ENCODE measurements around the gene ENAM. TPM values are rescaled to one million over a fixed set of nuclear protein-coding genes. Genes with fewer than 3 reads are reported as not detected.

The ENAM gene
- total and polyA plus RNA-seq, 9 donors, result 0.01 to 1.0 (median 0.42) TPM; not detected in 5

- intact Hi-C loops (cut with DNase I), result no loop called here
- Histone ChIP-seq H3K4me1 (ENCODE audit: insufficient read depth) (no peaks in the 10 kb centered on the region), H3K4me3 (no peak overlapping the region), H3K36me3 (no peaks in the 10 kb centered on the region), H3K9me3 (no peaks in the 10 kb centered on the region), H3K27me3 (no peaks in the 10 kb centered on the region), H3K27ac (no peak overlapping the region)
- no peak for TF ChIP-seq POLR2A (IDR thresholded peaks at IDR 0.05)
- no peak for TF ChIP-seq CTCF (IDR thresholded peaks at IDR 0.05)
- TF ChIP-seq EP300 (IDR thresholded peaks at IDR 0.05), result no peak
- 52 to 64% (median 58%) methylated on average over 1 of the region's 1 CpG for WGBS, 3 donors
- DNase-seq, result no peak
Measured at GRCh38 chr4:70627620-70628019, 924 bp upstream of the ENAM start.

GRCh38 chr4:70629469-70630090, 1.0 kb downstream of the ENAM start:
- no peak overlapping the region for H3K4me3 ChIP-seq
- H3K36me3 ChIP-seq, result no peaks in the 10 kb centered on the region
- no peaks in the 10 kb centered on the region for H3K27me3 ChIP-seq
- H3K27ac ChIP-seq, result no peak overlapping the region
- 56 to 77% (median 68%) methylated on average over 1 of the region's 1 CpG for WGBS, 3 donors
- no peaks in the 10 kb centered on the region for H3K4me1 ChIP-seq (ENCODE audit: insufficient read depth)
- intact Hi-C loops (cut with DNase I), result no loop called here
- H3K9me3 ChIP-seq, result no peaks in the 10 kb centered on the region
- no peak for DNase-seq
- TF ChIP-seq CTCF (IDR thresholded peaks at IDR 0.05), result no peak
- no peak for TF ChIP-seq EP300 (IDR thresholded peaks at IDR 0.05)
- TF ChIP-seq POLR2A (IDR thresholded peaks at IDR 0.05), result no peak

GRCh38 chr4:70630162-70630561, 1.6 kb downstream of the ENAM start:
- 23 to 46% (median 35%) methylated on average over 3 of the region's 3 CpGs for WGBS, 3 donors
- intact Hi-C loops (cut with DNase I), result no loop called here
- H3K4me1 ChIP-seq (ENCODE audit: insufficient read depth), result no peaks in the 10 kb centered on the region
- no peaks in the 10 kb centered on the region for H3K9me3 ChIP-seq
- no peaks in the 10 kb centered on the region for H3K36me3 ChIP-seq
- no peak overlapping the region for H3K4me3 ChIP-seq
- H3K27me3 ChIP-seq, result no peaks in the 10 kb centered on the region
- no peak overlapping the region for H3K27ac ChIP-seq
- DNase-seq, result no peak
- TF ChIP-seq EP300 (IDR thresholded peaks at IDR 0.05) (no peak), POLR2A (IDR thresholded peaks at IDR 0.05) (no peak), CTCF (IDR thresholded peaks at IDR 0.05) (no peak)

- no peak overlapping the region for H3K4me3 ChIP-seq
- intact Hi-C loops (cut with DNase I), result no loop called here
- no peak overlapping the region for H3K27ac ChIP-seq
- no peak for DNase-seq
- no peaks in the 10 kb centered on the region for H3K4me1 ChIP-seq (ENCODE audit: insufficient read depth)
- no peaks in the 10 kb centered on the region for H3K9me3 ChIP-seq
- WGBS, 3 donors, result 83 to 91% (median 87%) methylated on average over 1 of the region's 1 CpG
- no peak for TF ChIP-seq POLR2A (IDR thresholded peaks at IDR 0.05)
- no peak for TF ChIP-seq CTCF (IDR thresholded peaks at IDR 0.05)
- no peak for TF ChIP-seq EP300 (IDR thresholded peaks at IDR 0.05)
- no peaks in the 10 kb centered on the region for H3K36me3 ChIP-seq
- no peaks in the 10 kb centered on the region for H3K27me3 ChIP-seq
Measured at GRCh38 chr4:70632028-70632427, 3.5 kb downstream of the ENAM start.
